H1 (cell line): ENCODE results near the gene ADCY2.

Source experiments
- CBX5 ChIP-seq: fragments of 300-800, 300-1000 bp; sonication (generic); IDR thresholded peaks from 2 replicates; pipeline ENCODE4 v1.7.1; 2016; ENCODE audit warnings: antibody characterized with exemption, low read length, low read depth
- CTCF ChIP-seq, 3 experiments: IDR thresholded peaks; 1 replicate in 2 of 3; 2 replicates in 1 of 3; pipeline versions ENCODE4 v1.5.1 to v1.6.1; 2011; ENCODE audit warnings: low read length in 3 of 3, mild to moderate bottlenecking in 3 of 3, inconsistent platforms in 2 of 3, low read depth in 1 of 3, moderate library complexity in 1 of 3; ENCODE audit not compliant: insufficient read depth in 1 of 3; ENCODE audit errors: control extremely low read depth in 1 of 3
- EZH2 ChIP-seq: fragments of 200-600 bp; sonication (generic); IDR thresholded peaks from 2 replicates; pipeline ENCODE4 v1.7.1; 2012; ENCODE audit warnings: low read depth, mild to moderate bottlenecking, moderate library complexity, low read length, inconsistent platforms; ENCODE audit not compliant: severe bottlenecking
- RXRA ChIP-seq: IDR thresholded peaks from 2 replicates; pipeline ENCODE4 v1.6.1; 2011; ENCODE audit warnings: low read depth, mild to moderate bottlenecking, low read length, moderate library complexity; ENCODE audit not compliant: insufficient read depth
- TBP ChIP-seq: IDR thresholded peaks from 2 replicates; pipeline ENCODE4 v1.6.1; 2011; ENCODE audit warnings: low read depth, low read length, improper control_type of control experiment

- TF ChIP-seq TBP = no peak
- no peak for TF ChIP-seq CTCF (IDR thresholded peaks at IDR 0.05; ENCODE audit: control extremely low read depth in 1 of 3, insufficient read depth in 1 of 3, low read depth in 1 of 3, low read length in 3 of 3)
- no peak for TF ChIP-seq RXRA
- no peak for TF ChIP-seq EZH2
- TF ChIP-seq CBX5 = no peak
These were observed 141.6 kb downstream of the ADCY2 start for GRCh38 chr5:7537573-7537972.
